Measurements from ENCODE around the gene RXRG.

Gene RXRG

DNA sequence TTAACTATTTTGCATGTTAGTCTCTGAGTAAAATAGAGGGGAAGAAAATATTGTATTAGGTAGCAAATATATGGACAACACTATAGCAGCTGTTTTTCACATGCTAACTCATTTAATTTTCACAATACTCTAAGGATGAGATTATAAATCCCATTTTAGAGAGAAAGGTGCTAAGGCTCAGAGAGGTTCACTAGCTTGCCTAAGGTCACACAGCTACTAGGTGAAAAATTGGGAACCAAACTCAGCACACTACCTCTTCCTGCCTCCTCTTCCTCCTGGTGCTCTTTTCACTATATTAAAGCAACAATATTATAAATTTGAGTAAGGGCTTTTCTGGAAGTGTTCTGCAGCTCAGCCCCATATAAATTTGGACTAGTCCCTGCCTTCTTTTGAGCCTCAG is 2.3 kb downstream of the RXRG start:
- peaks cover 44% of the 10 kb centered on the region for H3K27me3 ChIP-seq (ENCODE audit: insufficient read depth, low read length)
- no peak overlapping the region for H2AFZ ChIP-seq (ENCODE audit: low read depth, low read length)
- H3K4me1 ChIP-seq (ENCODE audit: insufficient read depth, low read length), result no peaks in the 10 kb centered on the region

DNA sequence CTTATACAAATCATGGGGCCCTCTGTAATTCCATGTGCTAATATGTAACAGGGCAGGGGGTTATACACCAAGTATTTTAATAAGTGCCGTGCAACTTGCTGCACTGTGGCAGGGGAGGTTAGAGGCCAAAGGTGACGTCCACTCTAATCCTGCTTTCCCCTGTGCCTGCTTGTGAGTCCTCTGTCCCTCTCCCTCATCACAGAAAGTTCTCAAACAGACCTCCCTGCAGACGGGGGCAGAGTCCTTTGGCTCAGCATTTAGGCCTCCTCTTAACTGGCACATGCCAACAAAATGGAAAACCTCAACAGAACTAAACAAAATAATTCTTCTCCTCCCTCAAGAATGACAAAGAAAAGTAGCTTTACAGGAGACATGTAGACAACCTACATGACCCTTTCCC is 2.9 kb downstream of the RXRG start:
- H3K36me3 ChIP-seq (ENCODE audit: insufficient read depth, low read length), result no peaks in the 10 kb centered on the region
- H3K27me3 ChIP-seq (ENCODE audit: insufficient read depth, low read length), result peaks cover 39% of the 10 kb centered on the region
- H3K4me3 ChIP-seq (ENCODE audit: low read length), result no peak overlapping the region
- H3K4me1 ChIP-seq (ENCODE audit: insufficient read depth, low read length), result no peaks in the 10 kb centered on the region
- no peak overlapping the region for H2AFZ ChIP-seq (ENCODE audit: low read depth, low read length)
- no peaks in the 10 kb centered on the region for H3K9me3 ChIP-seq (ENCODE audit: low read length)

More for the DNA sequence above, 2.3 kb downstream of the RXRG start:
- no peaks in the 10 kb centered on the region for H3K36me3 ChIP-seq (ENCODE audit: insufficient read depth, low read length)
- H3K9me3 ChIP-seq (ENCODE audit: low read length), result no peaks in the 10 kb centered on the region
- no peak overlapping the region for H3K4me3 ChIP-seq (ENCODE audit: low read length)

DNA sequence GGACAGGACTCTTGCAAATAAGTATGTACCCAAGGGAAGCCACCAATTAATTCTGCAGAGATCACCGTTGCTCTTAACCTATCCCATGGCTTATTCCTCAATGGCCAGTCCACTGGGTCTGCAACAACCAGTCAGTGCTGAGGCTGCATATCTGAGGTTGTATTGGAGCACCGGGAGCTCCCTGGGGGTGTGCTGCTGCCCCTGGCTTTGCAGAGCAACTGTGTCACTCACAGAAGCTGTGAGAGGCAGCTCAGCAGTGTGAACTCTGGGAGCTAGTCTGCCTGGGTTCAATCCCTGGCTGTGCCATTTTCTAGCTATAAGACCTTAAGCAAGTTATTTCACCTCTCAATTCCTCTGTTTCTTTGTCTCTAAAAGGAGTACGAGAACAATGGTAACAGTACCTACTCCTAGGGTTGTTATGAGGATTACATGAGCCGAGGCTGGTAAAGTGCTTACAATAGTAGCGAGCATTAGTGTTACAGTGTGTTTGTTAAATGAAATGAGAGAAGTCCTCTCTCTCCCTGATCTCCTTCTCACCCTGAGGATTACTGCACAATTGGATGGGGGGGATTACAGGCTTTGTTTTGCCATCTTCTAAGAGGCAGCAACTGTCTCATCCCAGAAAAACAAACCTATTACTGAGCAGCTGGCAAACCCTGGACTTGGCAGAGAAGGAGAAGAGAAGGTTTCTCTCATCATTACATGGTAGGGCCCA is 3.6 kb downstream of the RXRG start:
- Histone ChIP-seq H2AFZ (ENCODE audit: low read depth, low read length) (no peak overlapping the region), H3K27me3 (ENCODE audit: insufficient read depth, low read length) (peaks cover 37% of the 10 kb centered on the region), H3K4me3 (ENCODE audit: low read length) (no peak overlapping the region), H3K36me3 (ENCODE audit: insufficient read depth, low read length) (no peaks in the 10 kb centered on the region), H3K9me3 (ENCODE audit: low read length) (no peaks in the 10 kb centered on the region), H3K4me1 (ENCODE audit: insufficient read depth, low read length) (no peaks in the 10 kb centered on the region)

DNA sequence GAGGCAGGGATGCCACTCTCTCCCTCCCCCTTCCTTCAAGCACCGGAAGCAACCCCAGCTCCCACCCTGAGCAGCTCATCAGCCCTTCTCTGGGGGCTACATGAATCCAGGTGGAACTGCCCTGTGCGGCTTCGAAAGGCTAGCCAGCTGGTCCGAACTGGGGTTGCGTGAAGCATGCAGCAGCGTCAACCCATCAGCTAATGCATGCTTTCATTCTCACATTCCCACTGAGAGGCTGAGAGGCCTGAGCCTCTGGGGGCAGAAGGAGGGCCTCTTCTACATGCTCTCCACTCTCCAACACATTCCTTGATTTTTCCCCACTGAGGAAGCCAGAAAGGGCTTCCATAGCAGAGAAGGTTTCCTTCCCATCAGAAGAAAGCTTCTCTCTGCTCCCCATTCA is 5.6 kb downstream of the RXRG start:
- Histone ChIP-seq H2AFZ (ENCODE audit: low read depth, low read length) (no peak overlapping the region), H3K4me3 (ENCODE audit: low read length) (no peak overlapping the region), H3K9me3 (ENCODE audit: low read length) (no peaks in the 10 kb centered on the region), H3K27me3 (ENCODE audit: insufficient read depth, low read length) (peaks cover 19% of the 10 kb centered on the region), H3K36me3 (ENCODE audit: insufficient read depth, low read length) (no peaks in the 10 kb centered on the region), H3K4me1 (ENCODE audit: insufficient read depth, low read length) (peaks cover 5% of the 10 kb centered on the region)

DNA sequence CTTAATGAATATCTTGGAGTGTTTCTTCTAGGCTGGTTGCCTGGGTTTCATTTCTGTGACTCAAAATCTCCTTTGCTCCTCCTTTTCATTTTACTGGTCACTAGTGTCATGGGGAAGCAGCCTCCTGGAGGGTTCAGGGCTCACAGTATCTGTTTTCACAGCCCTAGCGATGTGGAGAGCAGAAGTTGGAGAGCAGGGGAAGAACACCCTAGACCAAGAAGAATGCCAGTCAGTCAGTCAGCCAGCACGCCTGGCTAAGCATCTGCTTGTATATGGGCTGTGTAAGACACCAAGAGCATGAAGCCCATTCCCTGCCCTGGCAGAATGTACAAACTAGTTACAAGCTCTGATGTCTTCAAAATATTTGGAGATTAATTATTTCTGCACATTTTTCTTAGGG is 7.9 kb downstream of the RXRG start:
- Histone ChIP-seq H2AFZ (ENCODE audit: low read depth, low read length) (no peak overlapping the region), H3K27me3 (ENCODE audit: insufficient read depth, low read length) (peaks cover 4% of the 10 kb centered on the region), H3K9me3 (ENCODE audit: low read length) (no peaks in the 10 kb centered on the region), H3K4me3 (ENCODE audit: low read length) (no peak overlapping the region), H3K36me3 (ENCODE audit: insufficient read depth, low read length) (no peaks in the 10 kb centered on the region), H3K4me1 (ENCODE audit: insufficient read depth, low read length) (peaks cover 10% of the 10 kb centered on the region)

DNA sequence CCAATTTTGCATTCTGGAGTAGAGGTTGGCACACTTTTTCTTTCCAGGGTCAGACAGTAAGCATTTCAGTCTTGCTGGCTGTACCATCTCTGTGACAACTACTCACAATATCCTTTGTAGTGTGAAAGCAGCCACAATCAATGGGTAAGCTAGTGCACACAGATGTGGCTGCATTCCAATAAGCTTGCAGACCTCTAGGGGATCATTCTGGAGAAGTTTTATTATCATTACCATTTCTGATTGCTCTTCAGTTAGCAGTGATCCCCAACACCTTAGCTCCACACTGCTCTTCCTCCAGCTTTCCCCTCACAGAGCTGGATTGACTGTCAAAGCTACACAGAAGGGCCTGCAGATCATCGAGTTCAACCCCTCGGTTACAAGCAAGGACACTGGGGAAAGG is 9.1 kb downstream of the RXRG start:
- Histone ChIP-seq H3K4me3 (ENCODE audit: low read length) (no peak overlapping the region), H3K4me1 (ENCODE audit: insufficient read depth, low read length) (peaks cover 10% of the 10 kb centered on the region), H3K36me3 (ENCODE audit: insufficient read depth, low read length) (no peaks in the 10 kb centered on the region), H3K27me3 (ENCODE audit: insufficient read depth, low read length) (no peaks in the 10 kb centered on the region), H3K9me3 (ENCODE audit: low read length) (no peaks in the 10 kb centered on the region), H2AFZ (ENCODE audit: low read depth, low read length) (no peak overlapping the region)

DNA sequence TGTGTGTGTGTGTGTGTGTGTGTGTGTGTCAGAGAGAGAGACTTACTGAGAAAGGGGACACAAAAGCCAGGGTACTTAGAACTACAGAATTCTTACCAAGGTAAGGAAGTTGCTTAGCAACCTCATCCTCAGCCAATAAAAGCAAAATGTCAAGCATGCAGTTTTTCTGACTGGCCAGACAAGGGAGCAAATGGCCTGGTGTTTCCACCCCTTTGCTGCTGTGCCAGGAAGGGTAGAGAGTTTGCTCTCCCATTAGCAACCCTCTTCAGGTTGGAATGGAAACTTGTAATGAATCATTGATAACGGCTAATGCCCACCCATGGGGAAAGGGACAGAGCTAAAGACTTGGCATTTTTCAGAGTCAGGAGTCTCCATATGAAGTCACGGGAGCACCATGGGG is 10.6 kb downstream of the RXRG start:
- Histone ChIP-seq H3K9me3 (ENCODE audit: low read length) (no peaks in the 10 kb centered on the region), H2AFZ (ENCODE audit: low read depth, low read length) (no peak overlapping the region), H3K4me1 (ENCODE audit: insufficient read depth, low read length) (peaks cover 10% of the 10 kb centered on the region), H3K36me3 (ENCODE audit: insufficient read depth, low read length) (no peaks in the 10 kb centered on the region), H3K27me3 (ENCODE audit: insufficient read depth, low read length) (no peaks in the 10 kb centered on the region), H3K4me3 (ENCODE audit: low read length) (no peak overlapping the region)

DNA sequence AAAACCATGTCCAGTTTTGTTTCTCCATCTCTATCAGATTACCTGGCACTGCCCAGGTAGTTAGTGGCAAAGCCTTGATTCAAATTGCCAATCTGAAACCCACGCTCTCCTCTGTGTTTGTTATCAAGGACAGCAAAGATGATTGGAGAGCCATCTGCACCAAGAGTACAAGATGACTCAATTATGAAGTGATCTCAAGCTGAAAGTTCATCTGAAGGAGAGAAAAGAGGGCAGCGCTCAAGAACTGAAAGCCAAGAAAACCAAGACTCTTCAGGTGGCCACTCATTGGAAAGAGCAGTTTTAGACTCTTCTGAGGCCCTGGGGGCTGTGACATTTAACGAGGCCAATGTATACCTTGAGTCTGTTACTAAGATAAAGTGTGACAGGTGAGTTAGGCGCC is 13.8 kb downstream of the RXRG start:
- Histone ChIP-seq H3K4me3 (ENCODE audit: low read length) (no peak overlapping the region), H3K4me1 (ENCODE audit: insufficient read depth, low read length) (peaks cover 10% of the 10 kb centered on the region), H3K9me3 (ENCODE audit: low read length) (no peaks in the 10 kb centered on the region), H3K36me3 (ENCODE audit: insufficient read depth, low read length) (no peaks in the 10 kb centered on the region), H2AFZ (ENCODE audit: low read depth, low read length) (no peak overlapping the region), H3K27me3 (ENCODE audit: insufficient read depth, low read length) (no peaks in the 10 kb centered on the region)

DNA sequence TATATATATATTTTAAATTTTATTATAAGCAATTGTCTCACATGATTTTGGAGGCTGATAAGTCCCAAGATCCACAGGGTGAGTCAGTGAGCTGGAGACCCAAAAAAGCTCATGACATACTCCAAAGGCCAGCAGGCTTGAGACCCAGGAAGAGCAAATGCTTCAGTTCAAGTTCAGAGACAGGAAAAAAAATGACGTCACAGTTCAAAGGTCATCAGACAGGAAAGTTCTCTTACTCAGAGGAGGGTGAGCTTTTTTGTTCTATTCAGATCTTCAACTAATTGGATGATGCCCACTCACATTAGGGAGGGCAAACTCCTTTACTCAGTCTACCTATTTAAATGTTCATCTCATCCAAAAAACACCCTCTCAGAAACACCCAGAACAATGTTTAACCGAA is 18.2 kb downstream of the RXRG start:
- no peaks in the 10 kb centered on the region for H3K36me3 ChIP-seq (ENCODE audit: insufficient read depth, low read length)
- H2AFZ ChIP-seq (ENCODE audit: low read depth, low read length), result no peak overlapping the region
- no peaks in the 10 kb centered on the region for H3K27me3 ChIP-seq (ENCODE audit: insufficient read depth, low read length)
- H3K4me3 ChIP-seq (ENCODE audit: low read length), result no peak overlapping the region
- no peaks in the 10 kb centered on the region for H3K9me3 ChIP-seq (ENCODE audit: low read length)
- no peaks in the 10 kb centered on the region for H3K4me1 ChIP-seq (ENCODE audit: insufficient read depth, low read length)

DNA sequence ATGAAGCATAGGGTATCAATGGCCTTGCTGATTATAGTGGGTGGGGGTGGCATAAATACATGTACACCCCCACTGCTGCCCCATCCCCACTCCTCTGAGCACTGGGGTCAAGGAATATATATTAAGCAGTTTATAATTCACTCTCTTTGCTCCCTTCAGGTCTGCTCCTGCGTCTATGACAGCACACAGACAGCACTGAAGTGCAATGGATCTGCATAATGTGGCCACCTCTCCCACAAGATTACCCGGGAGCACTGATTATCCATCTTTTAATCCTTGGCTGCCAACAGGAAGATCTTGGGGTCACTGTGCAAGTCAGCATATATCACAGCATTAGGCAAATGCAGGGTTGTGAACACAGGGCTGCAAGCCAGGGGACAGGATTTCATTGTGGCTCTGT is 19.3 kb downstream of the RXRG start:
- Histone ChIP-seq H3K9me3 (ENCODE audit: low read length) (no peaks in the 10 kb centered on the region), H2AFZ (ENCODE audit: low read depth, low read length) (no peak overlapping the region), H3K36me3 (ENCODE audit: insufficient read depth, low read length) (no peaks in the 10 kb centered on the region), H3K4me1 (ENCODE audit: insufficient read depth, low read length) (no peaks in the 10 kb centered on the region), H3K4me3 (ENCODE audit: low read length) (no peak overlapping the region), H3K27me3 (ENCODE audit: insufficient read depth, low read length) (no peaks in the 10 kb centered on the region)

DNA sequence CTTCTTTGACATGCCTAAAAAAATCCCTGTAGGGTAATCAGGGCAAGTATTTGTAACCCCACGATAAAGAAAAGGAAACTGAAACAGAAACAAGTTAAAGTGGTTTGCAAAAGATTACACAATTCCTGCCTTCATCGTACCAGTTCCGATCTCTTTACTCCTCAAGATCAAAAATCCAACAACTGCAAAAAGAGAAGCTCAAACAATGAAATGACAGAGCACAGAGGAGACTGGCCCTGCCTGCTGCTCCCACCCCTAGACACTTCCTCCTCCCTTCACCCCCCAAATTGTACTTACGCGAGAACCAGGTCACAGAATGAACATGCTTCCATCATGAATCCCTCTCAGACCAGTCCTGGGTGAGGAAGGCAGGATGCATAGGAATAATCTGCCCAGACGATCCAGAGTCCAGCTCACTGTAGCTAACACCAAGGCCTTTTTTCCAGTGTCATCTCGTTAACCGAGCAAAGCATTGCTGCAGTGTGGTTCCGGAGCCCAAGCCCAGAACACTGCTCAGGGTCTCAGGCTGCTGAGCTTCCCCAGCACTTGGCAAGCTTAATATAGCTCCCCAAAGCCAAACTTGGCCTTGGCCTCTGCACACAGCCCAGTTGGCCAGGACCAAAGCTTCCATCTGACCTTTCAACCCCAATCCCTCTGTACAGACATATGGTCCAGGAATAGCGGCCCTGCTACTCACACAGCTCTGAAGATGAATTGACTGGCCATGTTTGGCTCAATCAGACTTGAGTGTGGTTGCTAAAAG is 20.3 kb downstream of the RXRG start:
- no peaks in the 10 kb centered on the region for H3K4me1 ChIP-seq (ENCODE audit: insufficient read depth, low read length)
- no peaks in the 10 kb centered on the region for H3K9me3 ChIP-seq (ENCODE audit: low read length)
- no peak overlapping the region for H2AFZ ChIP-seq (ENCODE audit: low read depth, low read length)
- no peaks in the 10 kb centered on the region for H3K36me3 ChIP-seq (ENCODE audit: insufficient read depth, low read length)
- no peak overlapping the region for H3K4me3 ChIP-seq (ENCODE audit: low read length)
- H3K27me3 ChIP-seq (ENCODE audit: insufficient read depth, low read length), result no peaks in the 10 kb centered on the region

DNA sequence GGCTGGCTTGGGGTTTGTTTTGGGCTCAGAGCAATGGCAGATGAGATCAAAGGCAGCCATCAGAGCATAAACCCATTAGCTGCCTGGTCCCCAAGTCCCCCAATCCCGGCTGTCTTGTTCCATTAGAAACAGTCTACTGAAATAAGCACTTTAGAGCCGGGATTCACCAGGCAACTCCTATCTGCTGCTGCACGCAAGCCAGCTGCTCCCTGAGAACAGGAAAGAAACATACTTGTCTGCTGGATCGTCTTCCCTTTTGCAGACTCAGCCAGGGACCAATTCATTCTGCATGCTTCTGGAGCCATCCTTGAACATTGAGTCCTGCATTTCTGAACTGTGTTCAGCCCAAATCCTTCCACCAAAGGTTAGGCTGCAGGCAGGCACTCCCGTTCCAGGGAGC is 21.8 kb downstream of the RXRG start:
- Histone ChIP-seq H3K4me3 (ENCODE audit: low read length) (no peak overlapping the region), H2AFZ (ENCODE audit: low read depth, low read length) (no peak overlapping the region), H3K27me3 (ENCODE audit: insufficient read depth, low read length) (no peaks in the 10 kb centered on the region), H3K36me3 (ENCODE audit: insufficient read depth, low read length) (no peaks in the 10 kb centered on the region), H3K4me1 (ENCODE audit: insufficient read depth, low read length) (no peaks in the 10 kb centered on the region), H3K9me3 (ENCODE audit: low read length) (no peaks in the 10 kb centered on the region)

DNA sequence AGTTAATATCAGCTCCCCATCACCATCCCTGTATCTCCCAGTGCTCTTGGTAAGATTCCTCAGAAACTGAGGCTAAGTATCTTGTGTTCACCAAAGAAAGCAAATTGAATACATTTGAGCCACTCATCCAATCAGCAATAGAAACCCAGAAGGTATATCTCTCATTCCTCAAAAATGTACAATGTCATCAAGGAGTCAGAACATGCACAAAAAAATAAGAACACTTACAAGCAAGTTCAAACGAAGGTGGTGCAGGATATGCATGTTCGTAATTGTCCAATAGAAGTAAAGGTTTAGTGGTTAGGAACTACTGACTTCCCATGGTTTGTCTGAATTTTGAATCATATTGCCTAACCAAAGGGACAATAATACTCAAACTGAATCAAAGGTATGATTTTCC is 24.3 kb downstream of the RXRG start:
- no peaks in the 10 kb centered on the region for H3K36me3 ChIP-seq (ENCODE audit: insufficient read depth, low read length)
- H2AFZ ChIP-seq (ENCODE audit: low read depth, low read length), result no peak overlapping the region
- no peak overlapping the region for H3K4me3 ChIP-seq (ENCODE audit: low read length)
- H3K27me3 ChIP-seq (ENCODE audit: insufficient read depth, low read length), result no peaks in the 10 kb centered on the region
- no peaks in the 10 kb centered on the region for H3K9me3 ChIP-seq (ENCODE audit: low read length)
- no peaks in the 10 kb centered on the region for H3K4me1 ChIP-seq (ENCODE audit: insufficient read depth, low read length)

DNA sequence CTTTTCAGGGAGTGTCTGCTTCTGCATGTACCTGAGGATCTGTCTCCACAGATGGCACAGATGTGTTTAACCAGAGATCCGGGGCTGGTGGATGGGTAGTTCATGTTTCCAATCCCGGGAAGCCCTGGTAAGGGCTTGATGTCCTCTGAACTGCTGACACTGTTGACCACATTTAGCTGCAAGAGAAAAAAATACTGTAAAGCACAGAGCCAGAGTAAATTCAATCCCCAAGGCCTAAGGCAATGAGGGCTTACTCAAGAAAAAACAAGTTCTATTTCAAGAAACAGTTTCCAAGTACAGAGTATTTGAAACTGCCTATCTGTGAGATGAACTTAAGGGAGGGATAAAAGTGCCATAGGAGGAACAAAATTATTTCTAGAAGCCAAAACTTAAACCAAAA is 25.1 kb downstream of the RXRG start:
- Histone ChIP-seq H3K27me3 (ENCODE audit: insufficient read depth, low read length) (no peaks in the 10 kb centered on the region), H3K4me1 (ENCODE audit: insufficient read depth, low read length) (no peaks in the 10 kb centered on the region), H3K36me3 (ENCODE audit: insufficient read depth, low read length) (no peaks in the 10 kb centered on the region), H2AFZ (ENCODE audit: low read depth, low read length) (no peak overlapping the region), H3K4me3 (ENCODE audit: low read length) (no peak overlapping the region), H3K9me3 (ENCODE audit: low read length) (no peaks in the 10 kb centered on the region)
